K562 (cell line): ENCODE measurements around the gene RERE. TPM values are rescaled to one million over a fixed set of nuclear protein-coding genes. Genes with fewer than 3 reads are reported as not detected.

Source experiments
- FIP1L1 ChIP-seq: fragments of 200-400 bp; formaldehyde crosslinking; IDR thresholded peaks from 2 replicates; pipeline ENCODE4 v1.6.1; 2018; ENCODE audit warnings: mild to moderate bottlenecking, low read depth, low read length; ENCODE audit not compliant: poor library complexity, severe bottlenecking
- FOXK1 ChIP-seq: sonication (generic); formaldehyde crosslinking; IDR thresholded peaks from 2 replicates; pipeline ENCODE4 v1.8.0; 2022; ENCODE audit warnings: missing genetic modification reagents, mild to moderate bottlenecking, borderline replicate concordance
- FOXP1 ChIP-seq: sonication (generic); formaldehyde crosslinking; IDR thresholded peaks from 2 replicates; pipeline ENCODE4 v1.8.0; 2022; ENCODE audit warnings: mild to moderate bottlenecking, missing genetic modification reagents
- MEIS2 ChIP-seq: fragments of 450-650 bp; IDR thresholded peaks from 2 replicates; pipeline ENCODE4 v1.6.1; 2014; ENCODE audit warnings: mild to moderate bottlenecking; ENCODE audit not compliant: partially characterized antibody
- NFIX ChIP-seq: fragments of 250-450 bp; sonication (Bioruptor Pico); IDR thresholded peaks from 2 replicates; pipeline ENCODE4 v1.4.0; 2020; ENCODE audit warnings: low read depth, mild to moderate bottlenecking, moderate library complexity
- NFYB ChIP-seq: IDR thresholded peaks from 2 replicates; pipeline ENCODE4 v1.6.1; 2011; ENCODE audit warnings: mild to moderate bottlenecking, moderate library complexity; ENCODE audit not compliant: insufficient read length; ENCODE audit errors: extremely low read depth
- POLR2G ChIP-seq: fragments of 200-400 bp; formaldehyde crosslinking; IDR thresholded peaks from 2 replicates; pipeline ENCODE4 v1.6.1; 2017; ENCODE audit warnings: low read depth, mild to moderate bottlenecking, antibody characterized with exemption, low read length, moderate library complexity
- SMARCA5 ChIP-seq: fragments of 450-650 bp; IDR thresholded peaks from 2 replicates; pipeline ENCODE4 v1.6.1; 2016
- TRIM24 ChIP-seq, 2 experiments: fragments of 450-650 bp; IDR thresholded peaks; 2 replicates each; pipeline ENCODE4 v1.6.1; 2016
- TRIM28 ChIP-seq: fragments of 450-650 bp; IDR thresholded peaks from 2 replicates; pipeline ENCODE4 v1.6.1; 2017
- XRCC5 ChIP-seq: fragments of 200-400 bp; formaldehyde crosslinking; IDR thresholded peaks from 2 replicates; pipeline ENCODE4 v1.6.1; 2017; ENCODE audit warnings: low read depth, mild to moderate bottlenecking, low read length
- ZBED1 ChIP-seq: IDR thresholded peaks from 2 replicates; pipeline ENCODE4 v1.6.1; 2014
- ZNF431 ChIP-seq: sonication (generic); formaldehyde crosslinking; IDR thresholded peaks from 2 replicates; pipeline ENCODE4 v1.8.0; 2022; ENCODE audit warnings: mild to moderate bottlenecking, missing genetic modification reagents
- polyA plus RNA-seq, 8 experiments: library from polyadenylated mRNA; depleted of rRNA in 4 of 8; stranded (reverse) in 5 of 8; unstranded in 3 of 8; fragments of >200 nt; fragmentation: Nextera tagmentation in 2 of 8; fragmentation: Illumina TruSeq in 1 of 8; extraction: Ambion mirVana in 2 of 8; extraction: Trizol in 1 of 8; gene quantifications; 2 replicates each; pipeline versions ENCODE4 v1.2.1 to v1.2.3, GENCODE V29; 2011 to 2014; ENCODE audit warnings: inconsistent platforms in 1 of 8, missing spikeins in 1 of 8
- total RNA-seq, 7 experiments: library from RNA; depleted of rRNA in 6 of 7; stranded (reverse); fragments of >200 nt in 6 of 7; fragmentation: Illumina TruSeq in 2 of 7; extraction: Trizol in 2 of 7; gene quantifications; 2 replicates each; pipeline versions ENCODE4 v1.2.1 to v1.2.3, GENCODE V29; 2011 to 2021; ENCODE audit warnings: low replicate concordance in 1 of 7
- TF ChIP-seq, protein P1 (sequence below), 3 experiments: IDR thresholded peaks in 2 of 3; conservative IDR thresholded peaks in 1 of 3; 2 replicates each; pipeline ENCODE4 v1.5.1; 2011 to 2012; ENCODE audit warnings: low read length in 3 of 3, mild to moderate bottlenecking in 3 of 3, control low read depth in 2 of 3, improper control_type of control experiment in 1 of 3, inconsistent platforms in 1 of 3, low read depth in 1 of 3, mixed read lengths in 1 of 3, moderate library complexity in 1 of 3; ENCODE audit not compliant: insufficient read depth in 2 of 3
- TF ChIP-seq, protein P2 (sequence below): fragments of 450-650 bp; IDR thresholded peaks from 2 replicates; pipeline ENCODE4 v1.6.1; 2017; ENCODE audit warnings: mild to moderate bottlenecking, moderate library complexity
- TF ChIP-seq, protein P3 (sequence below): fragments of 450-650 bp; IDR thresholded peaks from 2 replicates; pipeline ENCODE4 v1.6.1; 2018; ENCODE audit warnings: mild to moderate bottlenecking, low read depth; ENCODE audit not compliant: partially characterized antibody
- TF ChIP-seq, protein P4 (sequence below): sonication (generic); formaldehyde crosslinking; IDR thresholded peaks from 2 replicates; pipeline ENCODE4 v1.8.1; 2023; ENCODE audit warnings: mild to moderate bottlenecking, missing genetic modification reagents

Gene RERE
- total and polyA plus RNA-seq, 9 of the 15 experiments (the other 6 are each of a cell fraction or from before 2014, with no cell fraction given): 3.0 to 51.5 (median 13.4) TPM

DNA sequence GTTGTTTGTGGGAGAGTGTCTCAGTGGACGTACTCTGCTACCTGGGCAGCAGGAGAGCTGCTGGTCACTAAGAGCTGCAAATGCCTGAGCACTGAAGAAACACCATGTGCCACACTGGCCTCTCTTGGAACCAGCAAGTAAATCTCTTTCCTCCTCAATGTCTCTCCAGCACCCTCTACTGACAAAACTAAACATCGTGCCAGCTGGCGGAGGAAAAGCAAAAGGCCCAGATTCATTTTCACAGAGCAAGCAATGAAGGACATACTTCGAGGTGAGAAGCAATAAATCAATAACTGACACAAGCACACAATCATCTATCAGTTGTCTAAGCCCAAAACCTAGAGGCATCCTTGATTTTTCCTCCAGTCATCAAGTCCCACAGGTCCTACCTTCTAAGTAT is 78.1 kb downstream of the RERE start (continued):
- TF ChIP-seq, protein P1, sequence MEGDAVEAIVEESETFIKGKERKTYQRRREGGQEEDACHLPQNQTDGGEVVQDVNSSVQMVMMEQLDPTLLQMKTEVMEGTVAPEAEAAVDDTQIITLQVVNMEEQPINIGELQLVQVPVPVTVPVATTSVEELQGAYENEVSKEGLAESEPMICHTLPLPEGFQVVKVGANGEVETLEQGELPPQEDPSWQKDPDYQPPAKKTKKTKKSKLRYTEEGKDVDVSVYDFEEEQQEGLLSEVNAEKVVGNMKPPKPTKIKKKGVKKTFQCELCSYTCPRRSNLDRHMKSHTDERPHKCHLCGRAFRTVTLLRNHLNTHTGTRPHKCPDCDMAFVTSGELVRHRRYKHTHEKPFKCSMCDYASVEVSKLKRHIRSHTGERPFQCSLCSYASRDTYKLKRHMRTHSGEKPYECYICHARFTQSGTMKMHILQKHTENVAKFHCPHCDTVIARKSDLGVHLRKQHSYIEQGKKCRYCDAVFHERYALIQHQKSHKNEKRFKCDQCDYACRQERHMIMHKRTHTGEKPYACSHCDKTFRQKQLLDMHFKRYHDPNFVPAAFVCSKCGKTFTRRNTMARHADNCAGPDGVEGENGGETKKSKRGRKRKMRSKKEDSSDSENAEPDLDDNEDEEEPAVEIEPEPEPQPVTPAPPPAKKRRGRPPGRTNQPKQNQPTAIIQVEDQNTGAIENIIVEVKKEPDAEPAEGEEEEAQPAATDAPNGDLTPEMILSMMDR (IDR thresholded peaks at IDR 0.05 in 2 of 3, conservative IDR thresholded peaks at IDR 0.05 in 1 of 3; ENCODE audit: insufficient read depth in 2 of 3, low read depth in 1 of 3, low read length in 3 of 3): peak; percentile 36 to 74 (median 40)
- TF ChIP-seq FIP1L1: no peak
- TF ChIP-seq FOXP1 (CRISPR knock-in tag): no peak
- peak; percentile 64 for TF ChIP-seq TRIM28
- 0 out of 2 replicates have a peak, but pooled peaks have one; percentile 27 for TF ChIP-seq SMARCA5
- 0 out of 4 replicates have a peak, but pooled peaks of 1 of the 2 experiments have one; percentile 11 for TF ChIP-seq TRIM24 (IDR thresholded peaks at IDR 0.05)
- TF ChIP-seq FOXK1 (CRISPR knock-in tag): no peak
- no peak for TF ChIP-seq ZNF431 (CRISPR knock-in tag)
- TF ChIP-seq, protein P2, sequence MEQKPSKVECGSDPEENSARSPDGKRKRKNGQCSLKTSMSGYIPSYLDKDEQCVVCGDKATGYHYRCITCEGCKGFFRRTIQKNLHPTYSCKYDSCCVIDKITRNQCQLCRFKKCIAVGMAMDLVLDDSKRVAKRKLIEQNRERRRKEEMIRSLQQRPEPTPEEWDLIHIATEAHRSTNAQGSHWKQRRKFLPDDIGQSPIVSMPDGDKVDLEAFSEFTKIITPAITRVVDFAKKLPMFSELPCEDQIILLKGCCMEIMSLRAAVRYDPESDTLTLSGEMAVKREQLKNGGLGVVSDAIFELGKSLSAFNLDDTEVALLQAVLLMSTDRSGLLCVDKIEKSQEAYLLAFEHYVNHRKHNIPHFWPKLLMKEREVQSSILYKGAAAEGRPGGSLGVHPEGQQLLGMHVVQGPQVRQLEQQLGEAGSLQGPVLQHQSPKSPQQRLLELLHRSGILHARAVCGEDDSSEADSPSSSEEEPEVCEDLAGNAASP: no peak
- TF ChIP-seq, protein P3, sequence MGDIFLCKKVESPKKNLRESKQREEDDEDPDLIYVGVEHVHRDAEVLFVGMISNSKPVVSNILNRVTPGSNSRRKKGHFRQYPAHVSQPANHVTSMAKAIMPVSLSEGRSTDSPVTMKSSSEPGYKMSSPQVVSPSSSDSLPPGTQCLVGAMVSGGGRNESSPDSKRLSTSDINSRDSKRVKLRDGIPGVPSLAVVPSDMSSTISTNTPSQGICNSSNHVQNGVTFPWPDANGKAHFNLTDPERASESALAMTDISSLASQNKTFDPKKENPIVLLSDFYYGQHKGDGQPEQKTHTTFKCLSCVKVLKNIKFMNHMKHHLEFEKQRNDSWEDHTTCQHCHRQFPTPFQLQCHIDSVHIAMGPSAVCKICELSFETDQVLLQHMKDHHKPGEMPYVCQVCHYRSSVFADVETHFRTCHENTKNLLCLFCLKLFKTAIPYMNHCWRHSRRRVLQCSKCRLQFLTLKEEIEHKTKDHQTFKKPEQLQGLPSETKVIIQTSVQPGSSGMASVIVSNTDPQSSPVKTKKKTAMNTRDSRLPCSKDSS: peak; percentile 72
- no peak for TF ChIP-seq NFYB
- TF ChIP-seq ZBED1: 0 out of 2 replicates have a peak, but pooled peaks have one; percentile 50
- TF ChIP-seq, protein P4, sequence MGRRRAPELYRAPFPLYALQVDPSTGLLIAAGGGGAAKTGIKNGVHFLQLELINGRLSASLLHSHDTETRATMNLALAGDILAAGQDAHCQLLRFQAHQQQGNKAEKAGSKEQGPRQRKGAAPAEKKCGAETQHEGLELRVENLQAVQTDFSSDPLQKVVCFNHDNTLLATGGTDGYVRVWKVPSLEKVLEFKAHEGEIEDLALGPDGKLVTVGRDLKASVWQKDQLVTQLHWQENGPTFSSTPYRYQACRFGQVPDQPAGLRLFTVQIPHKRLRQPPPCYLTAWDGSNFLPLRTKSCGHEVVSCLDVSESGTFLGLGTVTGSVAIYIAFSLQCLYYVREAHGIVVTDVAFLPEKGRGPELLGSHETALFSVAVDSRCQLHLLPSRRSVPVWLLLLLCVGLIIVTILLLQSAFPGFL (CRISPR knock-in tag): no peak
- TF ChIP-seq POLR2G: no peak
- no peak for TF ChIP-seq NFIX (CRISPR knock-in tag)
- 0 out of 2 replicates have a peak, but pooled peaks have one; percentile 20 for TF ChIP-seq XRCC5
- peak; percentile 64 for TF ChIP-seq MEIS2
